WERI-Rb-1 (cell line): ENCODE data around the gene HSD11B2.

Source experiments
- DNase-seq: peaks from one replicate; pipeline ENCODE4 v3.0.0-alpha.2; 2020
- H3K27ac ChIP-seq: fragments of 250-450 bp; sonication (Bioruptor Pico); 2 replicates; pipeline ENCODE4 v1.5.1; 2020; ENCODE audit warnings: mild to moderate bottlenecking, moderate library complexity
- H3K27me3 ChIP-seq: fragments of 250-450 bp; sonication (Bioruptor Pico); 2 replicates; pipeline ENCODE4 v1.5.1; 2021; ENCODE audit warnings: mild to moderate bottlenecking, low read depth, moderate library complexity; ENCODE audit not compliant: insufficient read depth, severe bottlenecking
- H3K36me3 ChIP-seq: fragments of 250-450 bp; sonication (Bioruptor Pico); 2 replicates; pipeline ENCODE4 v1.5.1; 2020; ENCODE audit warnings: mild to moderate bottlenecking, moderate library complexity
- H3K4me3 ChIP-seq: 2 replicates; pipeline ENCODE4 v1.5.1; 2011; ENCODE audit warnings: low read depth, mild to moderate bottlenecking, control low read depth, low read length
- H3K9me3 ChIP-seq: fragments of 250-450 bp; sonication (Bioruptor Pico); 2 replicates; pipeline ENCODE4 v1.5.1; 2021; ENCODE audit warnings: mild to moderate bottlenecking, moderate library complexity; ENCODE audit not compliant: severe bottlenecking
- CTCF ChIP-seq: IDR thresholded peaks from 2 replicates; pipeline ENCODE4 v1.5.1; 2011; ENCODE audit warnings: low read depth, mild to moderate bottlenecking, control low read depth, inconsistent platforms, low read length

Gene HSD11B2

GRCh38 chr16:67483731-67484525 lies 53.0 kb downstream of the HSD11B2 start:
- Histone ChIP-seq H3K27me3 (no peaks in the 10 kb centered on the region), H3K36me3 (no peaks in the 10 kb centered on the region), H3K9me3 (no peaks in the 10 kb centered on the region), H3K4me3 (no peak overlapping the region), H3K27ac (no peak overlapping the region)
- DNase-seq = no peak
- TF ChIP-seq CTCF = no peak

- TF ChIP-seq CTCF = no peak
- no peak overlapping the region for H3K27ac ChIP-seq
- no peaks in the 10 kb centered on the region for H3K27me3 ChIP-seq
- no peaks in the 10 kb centered on the region for H3K36me3 ChIP-seq
- no peaks in the 10 kb centered on the region for H3K9me3 ChIP-seq
- no peak overlapping the region for H3K4me3 ChIP-seq
- no peak for DNase-seq
Observed at GRCh38 chr16:67486805-67487204, 55.9 kb downstream of the HSD11B2 start.
